Kidney glomerular epithelial cell (primary cell): ENCODE results near the gene FBXO41.

ENCODE experiments used
- DNase-seq: peaks from one replicate; lab custom pipeline; 2025; lab: John Stamatoyannopoulos, UW

FBXO41 gene, protein sequence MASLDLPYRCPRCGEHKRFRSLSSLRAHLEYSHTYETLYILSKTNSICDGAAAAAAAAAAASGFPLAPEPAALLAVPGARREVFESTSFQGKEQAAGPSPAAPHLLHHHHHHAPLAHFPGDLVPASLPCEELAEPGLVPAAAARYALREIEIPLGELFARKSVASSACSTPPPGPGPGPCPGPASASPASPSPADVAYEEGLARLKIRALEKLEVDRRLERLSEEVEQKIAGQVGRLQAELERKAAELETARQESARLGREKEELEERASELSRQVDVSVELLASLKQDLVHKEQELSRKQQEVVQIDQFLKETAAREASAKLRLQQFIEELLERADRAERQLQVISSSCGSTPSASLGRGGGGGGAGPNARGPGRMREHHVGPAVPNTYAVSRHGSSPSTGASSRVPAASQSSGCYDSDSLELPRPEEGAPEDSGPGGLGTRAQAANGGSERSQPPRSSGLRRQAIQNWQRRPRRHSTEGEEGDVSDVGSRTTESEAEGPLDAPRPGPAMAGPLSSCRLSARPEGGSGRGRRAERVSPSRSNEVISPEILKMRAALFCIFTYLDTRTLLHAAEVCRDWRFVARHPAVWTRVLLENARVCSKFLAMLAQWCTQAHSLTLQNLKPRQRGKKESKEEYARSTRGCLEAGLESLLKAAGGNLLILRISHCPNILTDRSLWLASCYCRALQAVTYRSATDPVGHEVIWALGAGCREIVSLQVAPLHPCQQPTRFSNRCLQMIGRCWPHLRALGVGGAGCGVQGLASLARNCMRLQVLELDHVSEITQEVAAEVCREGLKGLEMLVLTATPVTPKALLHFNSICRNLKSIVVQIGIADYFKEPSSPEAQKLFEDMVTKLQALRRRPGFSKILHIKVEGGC

DNA sequence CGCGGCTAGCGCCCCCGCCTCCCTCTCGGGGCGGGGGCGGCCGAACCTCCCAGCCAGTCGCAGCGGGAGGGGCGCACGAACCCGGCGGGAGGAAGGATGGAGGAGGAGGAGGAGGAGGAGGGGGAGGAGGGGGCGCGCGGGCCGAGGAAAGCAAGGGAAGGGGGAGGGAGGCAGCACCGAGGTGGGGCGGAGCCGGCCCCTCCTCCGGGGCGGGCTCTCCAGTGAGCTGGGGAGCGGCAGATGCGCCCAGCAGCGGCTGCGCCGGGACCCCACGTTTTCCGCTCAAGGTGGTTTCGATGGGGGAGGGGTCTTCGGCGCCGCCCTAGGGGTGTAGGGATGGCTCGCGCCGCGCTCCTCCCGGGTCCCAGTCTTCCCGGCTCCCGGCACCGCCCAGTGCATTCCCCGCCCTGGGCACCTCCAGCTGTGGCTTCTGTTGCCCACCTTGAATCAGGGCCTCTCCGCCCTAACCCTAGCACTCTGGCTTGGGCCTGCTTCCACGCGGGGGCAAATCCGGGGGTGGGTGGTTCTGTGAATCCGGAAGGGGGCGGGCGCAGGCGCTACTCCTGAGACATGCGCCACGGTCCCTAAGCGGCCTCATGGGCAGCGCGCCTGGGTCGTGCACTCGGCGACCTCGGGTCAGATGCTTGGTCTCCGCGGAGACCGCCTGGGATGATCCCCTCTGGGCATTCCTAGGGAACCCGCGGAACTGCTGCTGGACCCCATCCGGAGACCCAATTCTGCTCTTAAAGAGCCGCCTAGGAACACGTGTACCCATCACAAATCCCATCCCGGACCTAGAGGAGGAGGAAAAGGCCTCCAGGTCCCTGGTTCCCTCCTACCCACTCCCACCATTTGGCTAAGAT is at the start of gene FBXO41:
FBXO41 (minus strand) TSS at position 183 of the 863 bp plus-strand sequence. CDS start 14,848 bp downstream, outside the sequence.
- no peak for DNase-seq

DNA sequence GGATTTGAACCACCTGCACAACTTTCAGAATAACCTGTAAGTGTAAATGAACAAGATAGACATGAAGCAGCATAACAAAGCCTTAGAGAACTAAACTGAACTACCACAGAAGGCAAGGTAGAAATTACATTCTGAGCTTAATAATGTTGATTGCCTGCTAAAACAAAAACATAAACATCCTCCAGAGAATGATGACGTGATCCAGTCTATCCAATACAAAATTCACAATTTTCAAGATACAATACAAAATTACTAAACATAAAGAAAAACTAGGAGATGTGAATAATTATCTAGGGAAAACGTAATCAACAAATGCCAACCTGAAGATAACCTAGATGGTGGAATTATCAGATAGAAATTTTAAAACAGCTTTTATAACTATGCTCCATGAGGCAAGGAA is 49.8 kb upstream of the FBXO41 start:
- no peak for DNase-seq

DNA sequence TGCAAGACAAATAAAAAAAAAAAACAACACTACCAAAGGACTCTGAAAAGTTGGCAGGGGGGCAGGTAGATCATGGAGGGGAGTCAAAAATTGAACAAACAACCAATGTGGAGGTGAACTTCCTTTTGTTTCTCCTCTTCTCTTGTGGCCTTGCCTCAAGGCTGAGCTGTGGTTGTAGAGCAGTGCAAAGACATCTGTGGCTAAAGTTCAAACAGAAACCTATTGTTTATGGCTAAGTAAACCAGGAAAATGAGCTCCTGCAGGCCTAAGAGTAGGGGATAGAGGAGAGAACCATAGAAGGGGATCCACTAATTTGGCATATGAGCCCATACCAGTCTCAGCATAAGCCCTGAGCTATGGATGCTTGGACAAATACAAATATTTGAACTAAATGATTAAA is 49.3 kb upstream of the FBXO41 start:
- no peak for DNase-seq

DNA sequence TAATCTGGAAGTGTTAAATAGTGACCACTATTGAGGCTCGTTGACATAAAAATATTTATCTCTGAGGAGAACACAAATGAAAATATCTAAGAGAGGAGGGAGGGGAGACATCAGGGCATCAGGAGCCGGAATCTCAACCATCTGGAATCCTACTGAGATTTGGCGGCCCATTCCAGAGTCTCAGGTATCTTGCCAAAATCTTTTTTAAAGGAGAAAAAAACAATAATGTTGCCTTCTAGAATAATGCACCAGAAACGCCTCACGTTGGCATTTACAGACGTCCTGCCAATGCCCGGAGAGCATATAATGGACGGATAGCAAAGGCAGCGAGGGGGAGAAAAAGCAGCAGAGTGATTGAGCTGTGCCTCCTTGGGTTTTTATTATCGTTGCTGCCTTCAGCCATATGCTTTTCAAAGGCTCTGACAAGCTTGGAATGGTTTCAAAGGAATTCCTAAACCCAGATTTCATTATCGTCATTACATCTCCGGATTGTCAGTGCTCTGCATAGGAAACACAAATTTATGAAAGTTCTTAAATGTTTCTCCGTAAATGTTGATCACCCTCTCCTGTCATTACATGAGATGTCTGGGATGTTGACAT is 39.9 kb upstream of the FBXO41 start:
- DNase-seq, result no peak

DNA sequence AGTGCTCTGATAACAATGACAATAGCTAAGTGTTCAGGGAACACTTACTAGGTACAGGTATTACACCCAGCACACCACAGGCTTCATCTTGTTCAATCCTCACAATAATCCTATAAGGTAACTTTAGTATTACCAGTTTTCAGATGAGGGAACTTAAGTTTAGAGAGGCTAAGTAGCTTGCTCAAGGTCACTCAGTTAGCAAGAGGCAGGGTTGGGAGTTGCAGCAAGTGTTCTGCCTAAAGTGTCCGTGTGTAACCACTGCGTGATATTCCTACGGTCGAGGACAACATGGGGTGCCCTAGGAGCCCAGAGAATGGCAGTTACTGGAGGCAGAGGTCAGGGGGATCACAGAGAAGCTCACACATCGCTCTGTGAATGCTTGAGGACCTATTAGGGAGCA is 39.3 kb upstream of the FBXO41 start:
- no peak for DNase-seq

DNA sequence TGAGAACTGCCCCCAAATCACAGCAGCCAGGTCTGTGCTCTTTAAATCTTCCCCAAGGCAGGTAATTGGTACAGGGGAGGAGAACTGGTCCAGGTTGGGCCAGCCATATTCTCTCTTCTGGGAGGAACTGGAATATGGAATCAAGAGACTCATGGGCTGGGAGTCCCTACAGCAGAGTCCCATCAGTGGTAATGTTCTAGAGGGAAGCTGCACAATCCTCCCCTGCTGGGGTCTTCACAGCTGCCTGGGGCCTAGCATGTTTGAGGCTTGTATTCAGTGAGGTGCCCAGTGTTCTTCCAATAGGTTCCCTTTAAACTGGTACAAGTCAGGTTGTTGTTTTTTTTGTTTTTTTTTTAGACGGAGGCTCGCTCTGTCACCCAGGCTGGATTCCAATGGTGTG is 30.2 kb upstream of the FBXO41 start:
- no peak for DNase-seq

DNA sequence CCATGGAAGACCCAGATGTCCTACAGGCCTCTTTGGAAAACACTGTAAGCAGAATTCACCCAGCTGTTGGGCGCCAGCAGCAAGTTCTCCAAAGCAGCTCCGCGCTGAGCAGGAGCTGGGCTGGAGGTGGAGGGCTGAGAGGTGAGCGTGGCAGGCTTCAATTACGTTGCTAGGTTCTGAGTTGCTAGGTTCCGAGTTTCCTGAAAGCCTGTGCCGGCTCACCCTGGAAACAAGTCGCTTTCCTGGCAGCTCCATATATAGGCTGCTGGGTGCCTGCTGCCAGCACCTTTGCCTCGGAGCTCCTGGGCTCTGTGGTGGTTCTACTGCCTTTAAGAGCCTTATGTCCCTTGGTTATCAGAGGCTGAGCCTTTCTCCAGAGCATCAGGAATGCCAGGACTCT is 23.4 kb upstream of the FBXO41 start:
- DNase-seq, result no peak

DNA sequence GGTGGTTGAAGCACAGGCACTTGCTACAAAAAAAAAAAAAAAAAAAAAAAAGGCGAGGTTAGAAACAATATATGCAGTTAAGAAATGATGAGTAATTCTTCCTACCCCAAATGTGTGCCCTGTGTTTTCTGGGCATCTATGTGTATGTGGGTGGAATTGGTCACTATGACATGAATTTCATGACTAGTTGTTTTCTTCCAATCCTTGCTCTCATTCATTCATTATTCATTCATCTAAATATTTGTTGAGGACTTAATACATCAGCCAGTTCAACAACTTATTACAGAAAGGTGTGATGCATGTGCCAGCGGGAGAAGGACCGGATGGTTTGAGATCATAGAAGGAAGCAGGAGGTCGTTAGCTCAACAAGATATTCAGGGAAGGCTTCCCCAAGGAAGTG is 17.4 kb upstream of the FBXO41 start:
- DNase-seq, result no peak

DNA sequence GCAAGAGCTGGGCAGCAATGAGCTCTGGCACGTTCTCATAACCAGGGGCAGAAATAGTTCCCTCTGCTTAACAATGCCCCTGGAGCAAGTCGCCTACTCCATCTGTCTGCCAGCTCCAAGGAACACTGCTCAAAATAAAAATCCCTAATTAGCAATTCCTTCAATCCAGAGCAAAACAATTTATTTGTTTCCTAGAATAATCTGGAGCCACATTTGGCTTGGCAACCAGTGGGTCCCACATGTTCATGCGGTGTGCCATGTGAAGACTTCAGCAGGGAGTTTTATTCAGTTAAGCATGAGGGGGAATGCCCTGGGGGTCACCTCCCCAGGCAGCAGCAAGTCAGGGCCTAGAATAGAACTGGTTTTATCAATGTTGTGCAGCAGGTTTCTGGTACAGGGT is 16.6 kb upstream of the FBXO41 start:
- no peak for DNase-seq

DNA sequence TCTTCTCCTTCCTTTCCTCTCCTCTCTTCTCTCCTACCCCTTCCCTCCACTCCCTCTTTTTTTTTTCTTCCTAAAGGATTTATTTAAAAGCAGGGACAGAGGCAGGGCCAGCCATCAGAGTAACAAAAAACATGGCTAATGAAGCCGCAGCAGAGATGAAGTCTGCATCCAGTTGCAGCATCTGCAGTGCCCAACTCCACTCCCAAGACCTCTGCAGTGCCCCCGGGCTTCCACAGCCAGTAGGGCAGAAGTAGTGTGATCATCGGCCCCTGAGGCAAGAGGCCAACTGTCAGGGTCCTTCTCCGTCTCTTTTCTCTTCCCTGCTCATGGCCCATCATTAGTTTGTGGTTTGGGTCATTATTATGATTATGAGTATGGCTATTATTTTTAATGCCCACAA is 13.3 kb upstream of the FBXO41 start:
- DNase-seq, result no peak

DNA sequence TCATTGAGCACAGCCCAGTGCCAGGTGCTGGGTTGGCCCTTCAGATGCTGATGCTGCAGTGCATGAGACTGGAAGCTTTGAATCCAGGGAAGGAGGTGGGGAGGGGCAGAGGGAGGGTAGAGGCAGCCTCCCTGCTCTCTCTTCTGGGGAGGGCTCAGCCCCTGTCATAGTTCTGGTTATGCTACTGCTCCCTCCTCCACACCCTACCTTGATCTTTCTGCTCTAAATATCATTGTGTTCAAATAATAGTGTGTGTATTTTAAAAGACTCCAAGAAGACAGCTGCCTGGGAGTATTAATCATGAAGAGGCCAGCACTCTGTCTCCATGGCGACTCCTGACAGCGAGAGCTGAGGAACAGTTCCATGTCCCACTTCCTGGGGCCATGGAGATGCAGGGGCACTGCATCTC is 12.9 kb upstream of the FBXO41 start:
- no peak for DNase-seq

DNA sequence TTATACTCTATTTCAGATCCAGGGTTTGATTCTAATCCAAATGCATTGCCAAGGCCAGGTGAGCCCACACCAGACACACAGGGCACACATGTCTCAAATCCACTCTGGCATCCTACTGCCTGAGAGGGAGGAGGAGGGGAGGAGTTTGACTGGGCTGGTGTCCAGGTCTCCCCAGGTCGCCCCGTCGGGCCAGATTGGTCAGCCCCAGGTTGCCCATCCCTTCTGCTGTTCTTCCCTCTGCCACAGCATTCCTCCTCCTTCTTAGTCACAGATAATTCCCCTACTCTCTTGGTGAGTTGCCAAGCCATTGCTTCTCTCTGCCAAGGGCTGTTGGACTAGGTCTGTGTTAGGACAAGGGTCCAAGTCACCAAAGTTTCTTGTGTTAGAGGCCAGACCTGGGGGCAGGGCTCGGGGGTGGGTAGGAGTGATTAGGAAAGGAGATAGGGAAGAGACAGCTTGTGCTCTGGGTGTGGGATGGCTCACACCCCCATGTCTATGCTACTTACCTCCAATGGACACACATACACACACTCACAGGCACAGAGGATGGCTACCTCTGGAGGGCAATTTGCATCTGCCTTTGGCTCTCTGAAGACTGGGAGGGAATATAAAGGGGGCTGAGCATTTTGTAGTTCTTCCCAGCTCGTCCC is 11.6 kb upstream of the FBXO41 start:
- no peak for DNase-seq

DNA sequence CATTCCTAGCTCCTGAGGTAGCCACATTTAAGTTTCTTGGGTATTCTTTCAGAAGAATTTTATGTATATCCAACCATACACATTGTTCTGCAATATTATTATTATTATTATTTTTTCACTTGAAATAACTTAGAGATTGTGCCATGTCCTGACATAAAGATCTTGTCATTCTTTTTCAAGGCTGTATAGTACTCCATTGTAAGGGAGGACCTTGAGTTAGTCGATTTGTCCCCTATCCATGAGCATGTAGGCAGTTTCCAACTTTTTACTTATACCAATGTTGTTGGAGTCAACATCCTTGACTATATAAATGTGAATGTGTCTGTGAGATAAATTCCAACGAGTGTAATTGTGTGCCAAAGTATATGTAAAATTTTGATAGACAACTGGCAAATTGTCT is 10.0 kb upstream of the FBXO41 start:
- DNase-seq, result no peak

DNA sequence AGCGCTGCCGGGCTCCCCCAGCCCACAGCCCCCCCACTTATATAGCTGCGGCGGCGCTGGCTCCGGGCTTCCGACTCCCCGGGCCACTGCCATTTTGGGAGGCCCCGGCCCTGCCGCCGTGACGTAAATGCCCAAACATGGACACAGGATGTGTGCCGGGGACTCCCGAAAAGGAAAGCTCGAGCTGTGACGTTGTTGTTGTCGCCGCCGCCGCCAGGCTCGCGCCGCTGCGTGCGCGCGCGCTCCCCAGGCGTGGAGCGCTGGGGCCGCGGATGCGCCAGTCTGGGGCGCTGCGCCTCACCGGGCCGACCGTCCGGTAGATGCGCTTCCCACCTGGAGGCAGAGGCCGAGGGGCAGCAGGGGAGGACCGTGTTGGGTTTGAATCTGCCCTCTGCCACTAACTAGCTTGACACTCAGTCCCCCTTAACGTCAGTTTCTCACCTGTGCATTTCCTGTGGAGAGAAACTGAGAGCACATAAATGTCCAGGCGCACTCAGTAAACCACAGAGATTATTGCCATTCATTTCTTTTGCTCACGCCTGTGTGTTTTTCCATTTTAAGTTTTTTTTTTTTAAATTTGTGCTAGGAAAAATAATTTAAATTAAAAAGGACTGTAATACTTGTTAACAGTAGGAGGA is 9.4 kb upstream of the FBXO41 start, which contains the start of gene EGR4:
EGR4 (minus strand) TSS at position 15 of the 638 bp plus-strand sequence. CDS start 231 bp downstream, outside the sequence.
- peak; percentile 11 for DNase-seq

DNA sequence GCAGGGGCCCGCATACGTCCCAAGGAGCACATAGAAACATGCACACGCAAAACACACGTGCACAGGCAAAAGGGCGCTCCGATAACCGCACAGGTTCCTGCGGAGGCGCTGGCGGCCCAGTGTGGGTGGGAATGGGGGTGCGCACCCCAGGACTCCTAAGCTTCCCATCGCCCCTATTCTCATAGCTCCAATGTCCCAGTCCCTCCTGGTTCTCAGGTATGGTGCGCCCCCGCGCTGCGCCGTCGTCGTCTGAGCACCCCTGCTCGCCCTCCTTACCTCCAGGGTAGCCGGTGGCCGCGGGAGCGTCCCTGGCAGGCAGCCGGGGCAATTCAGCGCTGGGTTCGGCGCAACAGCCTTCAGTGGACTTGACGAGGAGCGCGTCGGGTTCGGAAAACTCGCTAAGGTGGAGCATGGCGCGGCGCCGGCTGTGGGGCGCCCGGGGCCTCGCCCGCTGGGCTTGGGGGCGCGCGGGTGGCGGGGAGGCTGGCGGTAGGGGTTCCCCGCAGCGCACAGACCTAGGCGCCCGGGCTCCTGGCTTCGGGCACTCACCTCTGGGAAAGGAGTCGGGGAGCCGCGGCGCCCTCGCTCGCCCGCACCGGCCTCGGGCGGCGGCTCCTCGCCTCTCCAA is 8.7 kb upstream of the FBXO41 start:
- DNase-seq, result no peak

DNA sequence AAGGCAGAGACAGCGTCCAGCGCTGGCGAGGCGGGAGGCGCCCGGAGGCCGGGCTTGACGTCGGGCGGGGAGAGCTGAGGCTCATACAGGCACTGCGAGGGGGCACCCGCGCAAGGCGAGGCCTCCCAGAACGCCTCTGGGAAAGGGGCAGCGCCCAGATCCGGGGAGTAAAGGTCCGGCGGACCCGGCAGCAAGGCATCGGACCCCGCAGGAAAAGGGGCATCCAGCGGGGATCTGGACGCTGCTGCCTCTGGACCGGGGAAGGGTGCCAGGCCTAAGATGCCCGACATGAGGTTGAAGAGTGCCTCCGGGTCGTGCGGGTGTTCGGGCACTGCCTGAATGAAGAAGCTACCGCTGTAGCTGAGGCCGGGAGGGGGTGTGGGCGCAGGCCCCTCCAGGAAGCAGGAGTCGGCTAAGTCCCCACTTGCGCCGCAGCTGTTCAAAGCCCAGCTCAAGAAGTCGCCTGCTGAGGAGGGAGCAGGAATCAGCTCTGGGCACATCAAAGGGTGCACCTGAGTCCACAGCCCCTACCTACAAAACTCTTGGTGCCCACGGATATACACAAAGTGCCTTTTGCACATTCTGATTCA is 8.1 kb upstream of the FBXO41 start:
- DNase-seq, result no peak

DNA sequence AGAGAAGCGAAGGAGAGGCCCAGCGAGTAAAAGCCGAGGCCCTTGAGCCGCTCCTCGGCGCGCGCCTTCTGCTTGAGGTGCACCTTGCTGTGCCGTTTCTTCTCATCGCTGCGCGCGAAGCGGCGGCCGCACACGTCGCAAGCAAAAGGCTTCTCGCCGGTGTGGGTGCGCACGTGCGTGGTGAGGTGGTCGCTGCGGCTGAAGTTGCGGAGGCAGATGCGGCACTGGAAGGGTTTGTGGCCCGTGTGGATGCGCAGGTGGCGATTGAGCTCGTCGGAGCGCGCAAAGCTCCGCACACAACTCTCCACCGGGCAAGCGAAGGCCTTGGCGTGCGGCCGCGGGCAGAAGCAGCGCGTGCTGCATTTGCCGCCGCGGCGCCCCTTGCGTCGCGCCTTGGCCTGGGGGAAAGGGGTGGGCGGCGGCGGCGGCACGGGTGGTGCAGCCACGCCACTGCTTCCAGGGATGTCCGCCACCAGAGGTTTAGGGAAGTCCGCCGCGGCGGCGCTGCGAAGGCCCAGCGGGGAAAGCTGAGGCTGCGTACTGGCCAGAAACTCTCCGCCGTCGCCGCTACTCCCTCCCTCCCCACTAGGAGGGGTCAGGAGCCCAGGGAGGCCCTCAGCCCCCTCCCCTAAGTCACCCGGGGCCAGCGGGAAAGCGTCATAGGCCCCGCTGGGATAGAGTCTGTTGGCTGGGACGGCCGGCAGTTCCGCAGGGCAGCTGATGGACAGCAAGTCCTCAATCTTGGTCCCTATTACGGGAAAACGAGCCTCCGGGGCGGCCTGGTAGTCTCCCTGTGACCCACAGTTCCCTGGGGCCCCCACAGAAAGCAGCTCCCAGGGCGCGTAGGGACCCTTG is 7.4 kb upstream of the FBXO41 start:
- no peak for DNase-seq

DNA sequence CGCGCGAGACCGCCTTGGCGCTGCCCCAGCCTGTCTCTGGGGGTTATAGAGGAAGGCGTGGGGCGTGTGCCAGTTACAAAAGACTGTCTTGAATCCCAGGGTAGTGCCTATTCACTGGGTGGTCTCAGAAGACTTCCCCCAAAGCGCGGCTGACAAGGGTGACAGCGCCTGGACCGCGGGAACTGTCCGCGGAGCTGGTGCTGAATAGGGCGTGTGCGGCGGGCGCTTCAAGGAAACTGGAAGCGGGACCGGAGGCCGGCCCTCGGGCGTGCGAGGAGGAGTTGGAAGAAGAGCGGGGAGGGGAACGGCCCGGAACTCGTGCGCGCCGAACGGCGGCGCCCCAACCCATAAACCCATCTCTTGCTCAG is 6.8 kb upstream of the FBXO41 start:
- DNase-seq, result peak; percentile 22
